NCI-H345 treated with DMSO at 0.1 percent for 48 hours (cell line): ENCODE data around the gene CMIP.

Experiments
- DNase-seq: peaks from one replicate; lab custom pipeline; 2025; ENCODE audit not compliant: unreplicated experiment; lab: John Stamatoyannopoulos, UW

CMIP gene

DNA sequence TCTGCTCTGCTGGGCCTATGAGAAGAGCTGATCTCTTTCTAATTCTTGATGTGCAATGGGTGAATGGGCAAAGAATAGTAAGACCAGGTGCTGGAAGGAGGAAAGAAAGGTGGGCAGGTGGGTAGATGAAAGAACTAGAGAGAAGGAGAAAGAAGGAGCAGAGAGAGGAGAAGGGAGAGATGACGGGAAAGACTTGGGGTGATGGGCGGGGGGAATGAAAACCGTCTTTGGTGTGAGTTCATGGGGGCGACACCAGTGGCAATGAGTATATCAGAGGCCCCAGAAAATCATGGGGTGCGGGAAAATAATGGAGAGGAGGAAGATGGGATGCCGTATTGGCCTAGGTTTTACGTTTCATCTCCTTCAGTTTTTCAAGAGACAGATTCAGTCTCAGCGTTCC is 205.7 kb downstream of the CMIP start:
- DNase-seq = no peak

GRCh38 chr16:81650982-81651562 is 206.5 kb downstream of the CMIP start:
- peak; percentile 29 for DNase-seq

- DNase-seq = no peak
Observed at GRCh38 chr16:81651758-81652718, 207.4 kb downstream of the CMIP start.

DNA sequence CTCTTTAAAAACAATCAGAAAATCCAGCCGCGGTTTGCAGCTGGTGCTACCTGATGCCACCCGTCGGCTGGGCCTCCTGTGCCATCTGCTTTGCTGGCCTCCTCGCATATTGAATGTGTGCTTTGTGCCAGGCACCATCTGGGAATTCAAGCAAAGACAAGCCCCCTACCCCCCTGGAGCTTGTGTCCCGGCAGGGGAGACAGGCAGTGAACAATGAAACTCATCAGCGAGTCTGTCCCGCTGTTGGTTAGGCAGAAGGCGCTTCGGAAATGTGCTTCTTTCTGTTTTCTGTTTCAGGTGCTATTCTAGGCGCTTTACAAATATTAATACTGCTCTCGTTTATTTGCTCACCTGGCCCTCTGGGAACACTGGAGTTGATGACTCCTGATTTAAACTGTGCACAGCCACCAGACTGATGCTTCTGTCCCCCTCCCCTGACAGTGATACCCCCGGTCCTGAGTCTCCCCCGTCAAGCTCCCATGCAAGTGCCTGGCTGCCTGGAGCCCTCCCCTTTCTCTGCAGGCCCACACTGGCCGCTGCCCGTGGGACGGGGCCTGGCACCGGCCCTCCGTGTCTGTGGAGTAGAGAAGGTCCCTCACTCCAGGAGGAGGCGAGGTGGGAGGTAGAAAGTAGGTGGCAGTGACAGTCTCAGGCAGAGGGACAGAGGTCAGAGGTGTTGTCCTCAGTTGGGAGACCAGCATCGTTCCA is 208.3 kb downstream of the CMIP start:
- DNase-seq = peak; percentile 83

- no peak for DNase-seq
Observed at GRCh38 chr16:81654346-81654745, 209.7 kb downstream of the CMIP start.

GRCh38 chr16:81655469-81656162 is 211.0 kb downstream of the CMIP start:
- no peak for DNase-seq

DNA sequence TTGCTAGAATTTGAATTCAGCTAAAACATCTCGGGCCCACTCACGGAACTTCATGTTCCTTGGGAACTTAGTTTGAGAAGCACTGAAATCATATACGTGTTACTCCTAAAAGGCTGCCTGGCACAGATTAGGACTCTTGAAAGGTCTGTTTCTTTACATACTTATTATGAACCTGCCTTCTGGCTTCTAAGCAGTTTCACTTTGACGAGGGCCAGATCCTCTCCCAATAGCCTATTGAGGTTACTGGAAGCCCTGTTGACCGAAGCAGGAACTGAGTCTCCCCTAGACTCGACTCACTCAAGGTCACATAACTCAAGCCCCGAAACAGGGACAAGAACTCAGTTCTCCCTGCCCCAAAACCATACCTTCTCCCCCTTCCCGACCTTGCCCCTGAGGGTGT is 212.6 kb downstream of the CMIP start:
- DNase-seq = no peak

GRCh38 chr16:81657781-81658180 is 213.2 kb downstream of the CMIP start:
- no peak for DNase-seq

DNA sequence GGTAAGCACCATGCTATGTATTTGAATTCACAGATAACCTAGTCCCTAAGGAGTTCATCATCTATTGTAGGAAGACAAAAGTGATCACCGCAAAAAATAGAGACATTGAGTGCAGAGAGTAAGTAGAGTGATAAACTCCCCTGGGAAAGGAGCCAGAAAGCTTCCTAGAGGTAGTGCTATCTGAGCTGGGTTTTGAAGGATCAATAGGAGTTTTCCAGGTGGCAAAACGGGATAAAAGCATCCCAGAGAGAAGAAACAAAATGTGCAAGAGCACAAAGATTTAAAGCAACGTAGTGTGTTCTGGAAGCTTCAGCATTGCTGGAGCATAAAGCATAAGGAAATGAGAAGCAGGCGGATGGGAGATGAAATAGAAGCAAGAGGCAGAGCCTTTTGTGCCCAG is 213.8 kb downstream of the CMIP start:
- no peak for DNase-seq

GRCh38 chr16:81659249-81659648 is 214.6 kb downstream of the CMIP start:
- no peak for DNase-seq

GRCh38 chr16:81661082-81661481 is 216.5 kb downstream of the CMIP start:
- DNase-seq = no peak

DNA sequence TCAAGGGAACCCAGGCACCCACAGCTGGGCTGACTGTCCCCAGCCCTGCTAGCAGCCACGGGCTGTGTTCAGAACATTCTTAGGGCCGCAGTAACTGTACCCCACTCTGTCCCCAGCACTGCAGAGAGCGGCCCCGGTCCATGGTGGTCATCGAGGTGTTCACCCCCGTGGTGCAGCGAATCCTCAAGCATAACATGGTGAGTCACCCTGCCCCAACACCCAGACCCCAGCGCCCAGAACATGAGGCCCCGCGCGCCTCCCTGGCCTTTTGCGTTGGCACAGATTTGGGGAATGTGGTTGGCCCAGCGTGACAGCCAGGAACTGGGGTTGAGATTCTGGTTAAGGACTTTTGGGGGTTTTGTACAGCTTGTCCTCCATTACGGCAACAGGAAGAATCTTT is 219.5 kb downstream of the CMIP start:
- DNase-seq = no peak

DNA sequence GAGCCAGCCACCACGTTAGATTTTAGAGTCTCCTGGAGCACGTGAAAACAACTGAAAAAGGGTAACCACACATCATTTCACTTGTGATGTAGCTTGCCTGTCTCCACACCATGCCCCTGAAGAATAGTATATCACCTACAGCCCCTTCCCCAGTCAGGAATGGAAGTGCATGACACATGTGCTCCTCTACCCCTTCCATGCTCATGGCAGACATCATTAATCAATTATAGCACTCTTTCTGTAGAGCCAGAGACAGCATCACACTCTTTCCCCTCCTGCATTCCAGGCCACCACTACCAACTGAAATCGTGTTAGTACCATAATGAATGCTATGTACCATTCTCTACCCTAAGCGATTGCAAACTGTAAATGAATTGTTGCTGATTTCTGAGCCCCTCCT is 221.0 kb downstream of the CMIP start:
- DNase-seq = no peak

- DNase-seq = no peak
Observed at GRCh38 chr16:81666113-81666512, 221.5 kb downstream of the CMIP start.

DNA sequence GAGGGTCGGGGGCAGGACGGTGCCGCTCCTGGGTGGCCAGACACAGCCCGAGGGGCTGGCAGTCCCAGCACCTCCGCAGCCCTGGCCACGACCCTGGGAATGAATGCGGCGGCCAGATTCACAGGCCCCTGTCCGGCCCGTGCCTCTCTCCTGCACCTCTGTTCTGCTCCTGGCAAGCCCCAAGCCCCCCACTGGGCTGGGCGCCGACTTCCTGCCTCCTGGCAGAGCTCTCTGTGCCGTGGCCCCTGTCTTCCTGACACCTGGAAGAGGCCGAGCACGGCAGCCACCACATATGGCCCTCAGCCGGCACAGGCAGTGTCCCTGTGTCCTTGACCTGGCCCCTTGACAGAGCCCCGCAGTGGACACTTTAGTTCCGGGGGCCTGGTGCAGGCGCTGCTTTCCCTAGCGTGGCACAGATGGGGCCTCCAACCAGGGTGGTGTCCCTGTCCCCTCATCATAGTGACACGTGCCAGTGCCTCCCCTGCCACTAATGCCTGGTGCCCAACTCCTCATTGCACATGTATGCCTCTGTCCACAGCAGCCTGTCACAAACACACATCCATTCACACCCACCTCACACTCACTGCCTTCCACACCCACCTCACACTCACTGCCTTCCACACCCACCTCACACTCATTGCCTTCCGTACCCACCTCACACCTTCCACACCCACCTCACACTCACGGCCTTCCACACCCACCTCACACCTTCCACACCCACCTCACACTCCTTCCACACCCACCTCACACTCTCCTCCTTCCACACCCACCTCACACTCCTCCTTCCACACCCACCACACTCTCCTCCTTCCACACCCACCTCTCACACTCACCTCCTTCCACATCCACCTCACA is 223.9 kb downstream of the CMIP start:
- peak; percentile 26 for DNase-seq

DNA sequence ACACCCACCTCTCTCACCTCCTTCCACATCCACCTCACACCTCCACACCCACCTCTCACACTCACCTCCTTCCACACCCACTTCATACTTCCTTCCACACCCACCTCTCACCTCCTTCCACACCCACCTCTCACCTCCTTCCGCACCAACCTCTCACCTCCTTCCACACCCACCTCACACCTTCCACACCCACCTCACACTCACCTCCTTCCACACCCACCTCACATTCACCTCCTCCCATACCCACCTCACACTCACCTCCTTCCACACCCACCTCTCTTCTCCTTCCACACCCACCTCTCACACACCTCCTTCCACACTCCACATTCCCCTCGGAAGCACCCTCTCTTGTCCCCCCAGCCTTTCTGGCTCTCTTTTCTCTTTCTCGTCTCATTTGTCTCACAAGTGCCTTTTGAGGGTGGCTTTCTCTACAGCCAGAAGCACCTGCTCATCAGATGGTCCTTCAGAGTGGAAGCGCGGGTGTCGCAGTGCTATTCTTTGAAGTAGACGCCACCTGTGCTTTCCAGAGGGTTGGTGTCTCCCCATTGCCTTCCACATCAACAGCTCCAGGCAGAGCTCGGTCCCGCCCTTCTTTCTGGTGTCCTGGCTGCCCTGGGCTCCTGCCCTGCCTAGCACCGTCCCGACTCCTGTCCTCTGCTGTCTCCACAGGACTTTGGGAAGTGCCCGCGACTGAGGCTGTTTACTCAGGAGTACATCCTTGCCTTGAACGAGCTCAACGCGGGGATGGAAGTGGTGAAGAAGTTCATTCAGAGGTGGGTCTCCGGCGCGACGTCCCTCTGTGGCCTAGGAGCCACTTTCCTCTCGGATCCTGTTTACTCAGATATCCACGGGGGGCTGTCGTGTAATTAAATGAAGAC is 225.1 kb downstream of the CMIP start:
- peak; percentile 81 for DNase-seq

DNA sequence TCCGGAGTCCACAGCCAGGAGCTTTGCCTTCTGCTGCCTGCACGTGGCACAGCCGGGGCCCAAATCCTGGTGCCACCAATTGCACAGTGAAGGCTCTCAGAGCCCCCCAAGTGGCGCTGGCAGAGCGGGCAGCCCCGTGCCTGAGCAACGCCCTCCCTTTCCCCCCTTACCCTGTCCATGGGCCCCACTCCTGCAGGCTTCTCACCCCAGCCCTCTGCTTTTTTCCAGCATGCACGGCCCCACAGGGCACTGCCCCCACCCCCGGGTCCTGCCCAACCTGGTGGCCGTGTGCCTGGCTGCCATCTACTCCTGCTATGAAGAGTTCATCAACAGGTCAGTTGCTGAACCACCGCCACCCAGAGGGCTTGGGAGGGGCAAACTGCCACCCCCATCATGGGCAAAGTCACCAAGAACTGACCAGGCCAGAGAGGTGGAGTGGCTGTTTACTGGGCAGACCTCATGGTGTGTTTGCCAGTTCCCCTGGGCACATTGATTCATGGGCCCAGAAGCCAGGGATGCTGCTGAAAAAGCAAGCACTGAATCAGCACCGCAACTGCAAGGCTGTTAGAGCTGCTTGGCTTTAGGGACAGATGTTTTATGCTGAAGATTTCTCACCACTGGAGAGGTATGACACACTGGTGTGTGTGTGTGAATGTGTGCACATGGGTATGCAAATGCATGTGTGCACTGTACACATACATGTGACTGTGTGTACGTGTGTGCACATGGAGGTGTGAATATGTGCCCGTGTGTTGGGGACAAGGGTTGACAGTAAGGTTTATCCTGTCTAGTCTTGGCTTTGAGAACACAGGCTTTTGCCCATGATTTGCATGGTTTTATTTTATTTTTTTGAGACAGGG is 227.4 kb downstream of the CMIP start:
- DNase-seq = no peak

GRCh38 chr16:81673432-81673831 is 228.8 kb downstream of the CMIP start:
- DNase-seq = peak; percentile 44
